HG03139 (cell line): ENCODE measurements around the gene VEZF1.

Source experiments
- ATAC-seq: cut with Tn5 transposase; IDR thresholded peaks from one replicate; pipeline ENCODE4 v1.9.1; 2021; ENCODE audit not compliant: unreplicated experiment

Gene VEZF1

GRCh38 chr17:57999496-58000017 is 11.5 kb upstream of the VEZF1 start:
- ATAC-seq = no peak

GRCh38 chr17:57999010-57999495 is 11.0 kb upstream of the VEZF1 start:
- ATAC-seq = no peak

GRCh38 chr17:57997085-57997809 is 9.2 kb upstream of the VEZF1 start:
- no peak for ATAC-seq

- ATAC-seq = peak; percentile 52
These were observed 7.3 kb upstream of the VEZF1 start for GRCh38 chr17:57995076-57995956.

DNA sequence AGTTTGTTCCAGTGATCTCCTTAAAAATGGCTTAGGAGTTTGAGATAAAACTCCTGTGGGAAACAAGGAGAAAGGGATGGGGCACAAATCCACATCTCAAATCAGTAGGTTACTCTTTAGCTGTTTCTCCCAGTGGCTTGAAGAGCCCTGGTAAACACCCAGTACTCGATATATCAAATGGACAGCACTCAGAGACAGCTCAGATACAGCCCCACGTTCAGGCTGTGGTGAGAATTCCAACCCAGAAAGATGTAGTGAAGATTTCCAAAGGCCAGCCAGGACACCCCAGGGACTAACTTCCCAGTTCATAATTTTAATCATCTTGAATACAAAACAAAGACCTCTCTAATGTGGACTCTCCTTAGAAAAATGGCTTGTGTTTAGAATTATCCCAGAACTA is 6.4 kb upstream of the VEZF1 start:
- no peak for ATAC-seq

DNA sequence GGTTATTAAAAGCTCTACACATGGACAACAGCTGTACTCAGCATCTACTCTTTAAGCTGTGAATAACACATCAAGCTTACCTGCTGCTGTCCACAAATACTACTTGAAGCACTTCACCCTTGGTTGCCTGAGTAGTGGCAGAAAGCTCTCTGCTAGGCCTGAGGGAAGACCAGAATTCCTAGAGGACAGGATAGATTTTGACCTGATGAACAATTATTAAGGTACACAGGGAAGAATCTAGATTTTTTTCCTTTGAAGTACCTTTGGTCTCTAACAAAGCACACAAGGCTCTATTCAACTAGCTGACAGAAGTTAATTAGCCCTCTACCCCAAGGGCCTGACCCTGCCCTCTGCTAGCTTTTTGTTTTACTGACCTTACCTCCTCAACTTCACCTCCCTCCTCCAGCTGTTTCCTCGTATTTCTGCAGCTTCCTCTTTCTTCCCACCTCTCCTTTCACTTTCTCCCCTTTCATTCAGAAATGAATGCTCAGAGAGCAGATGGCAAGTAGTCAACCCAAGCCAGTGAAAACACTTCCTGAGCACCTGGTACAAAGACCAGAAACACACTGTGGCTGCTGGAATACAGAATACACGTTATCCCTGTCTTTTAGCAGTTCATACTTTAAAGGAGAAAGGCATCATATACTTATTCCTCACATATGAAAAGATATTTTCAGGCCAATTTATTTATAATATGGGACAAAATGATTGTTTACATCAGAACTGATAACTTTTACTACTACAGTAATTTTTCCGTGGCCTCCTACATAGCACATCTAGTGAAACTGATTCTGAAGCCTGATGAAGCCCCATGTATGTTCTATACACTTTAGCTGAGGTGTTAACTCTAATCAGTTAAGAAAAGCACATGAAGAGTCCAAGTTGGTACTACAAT is 5.7 kb upstream of the VEZF1 start:
- ATAC-seq = no peak

GRCh38 chr17:57991537-57991936 is 3.5 kb upstream of the VEZF1 start:
- no peak for ATAC-seq

DNA sequence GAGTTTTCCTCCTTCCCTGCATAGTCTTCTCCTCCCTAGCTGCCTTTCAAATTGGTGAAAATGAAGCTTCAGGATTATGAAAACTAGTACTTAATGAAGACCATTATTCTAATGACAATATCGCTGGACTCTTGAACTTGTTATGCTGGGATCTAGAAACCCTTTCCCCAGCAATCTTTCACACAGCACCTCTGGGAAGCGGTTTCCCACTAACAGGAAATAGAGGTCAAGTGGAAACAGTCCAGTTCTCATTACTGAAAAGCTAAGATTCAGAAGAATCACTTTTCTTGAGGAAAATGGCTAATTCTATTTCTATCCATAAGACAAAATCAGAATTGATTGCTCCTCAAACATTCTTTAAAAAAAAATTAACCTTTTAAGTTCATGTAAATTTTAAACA is 2.0 kb upstream of the VEZF1 start:
- no peak for ATAC-seq

- ATAC-seq = peak; percentile 69
These were observed 522 bp upstream of the VEZF1 start for GRCh38 chr17:57988301-57989250.

- ATAC-seq = peak; percentile 8
These were observed 1.0 kb downstream of the VEZF1 start for GRCh38 chr17:57986841-57987580.

- ATAC-seq = no peak
These were observed 2.4 kb downstream of the VEZF1 start for GRCh38 chr17:57985675-57985974.

GRCh38 chr17:57984936-57985674 is 2.9 kb downstream of the VEZF1 start:
- no peak for ATAC-seq

GRCh38 chr17:57984261-57984890 is 3.7 kb downstream of the VEZF1 start:
- ATAC-seq = no peak

DNA sequence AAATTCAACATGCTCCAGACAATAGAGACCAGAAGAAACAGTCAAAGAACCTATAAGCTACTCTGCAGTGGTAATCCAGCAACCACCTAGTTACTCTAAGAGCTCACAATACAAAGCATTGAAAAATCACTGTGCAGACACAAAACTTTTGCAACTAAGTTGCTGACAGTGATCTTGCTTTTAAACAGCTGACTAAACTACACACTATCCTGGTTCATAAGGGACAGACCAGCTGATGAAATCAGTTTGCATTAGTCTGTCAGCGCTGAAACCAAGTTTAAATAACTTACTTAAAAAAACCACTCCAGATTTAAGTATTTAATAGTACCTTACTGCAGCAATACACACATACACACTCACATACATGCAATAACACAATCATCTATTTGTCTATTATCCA is 4.6 kb downstream of the VEZF1 start:
- ATAC-seq = no peak

- no peak for ATAC-seq
These were observed 5.4 kb downstream of the VEZF1 start for GRCh38 chr17:57982452-57983170.

GRCh38 chr17:57980522-57980921 is 7.5 kb downstream of the VEZF1 start:
- no peak for ATAC-seq

GRCh38 chr17:57979076-57979475 is 9.0 kb downstream of the VEZF1 start:
- no peak for ATAC-seq
